ENCODE results near the gene LRRC7. TPM values are rescaled to one million over a fixed set of nuclear protein-coding genes. Genes with fewer than 3 reads are reported as not detected.

Gene LRRC7
- total RNA-seq, 1 donor: under 0.01 TPM

- Histone ChIP-seq H3K4me1 (ENCODE audit: insufficient read depth, low read length) (no peaks in the 10 kb centered on the region), H3K4me3 (ENCODE audit: insufficient read depth, low read length) (no peak overlapping the region), H3K27ac (ENCODE audit: low read depth, low read length) (no peak overlapping the region), H3K27me3 (ENCODE audit: insufficient read depth, low read length) (peaks cover 16% of the 10 kb centered on the region), H3K9me3 (ENCODE audit: low read depth, low read length) (no peaks in the 10 kb centered on the region), H2AFZ (ENCODE audit: low read length) (no peak overlapping the region), H3K4me2 (ENCODE audit: insufficient read depth, low read length) (no peak overlapping the region), H3K79me2 (ENCODE audit: insufficient read depth, low read length) (no peaks in the 10 kb centered on the region), H3K36me3 (ENCODE audit: insufficient read depth, low read length) (no peaks in the 10 kb centered on the region), H4K20me1 (ENCODE audit: insufficient read depth, low read length) (no peaks in the 10 kb centered on the region)
- TF ChIP-seq CTCF (IDR thresholded peaks at IDR 0.05; ENCODE audit: extremely low read depth, low read depth, low read length): no peak
- no peak for DNase-seq (ENCODE audit: insufficient read length, low spot score, missing footprints)
Observed at GRCh38 chr1:69573911-69574310, 6.2 kb downstream of the LRRC7 start.

DNA sequence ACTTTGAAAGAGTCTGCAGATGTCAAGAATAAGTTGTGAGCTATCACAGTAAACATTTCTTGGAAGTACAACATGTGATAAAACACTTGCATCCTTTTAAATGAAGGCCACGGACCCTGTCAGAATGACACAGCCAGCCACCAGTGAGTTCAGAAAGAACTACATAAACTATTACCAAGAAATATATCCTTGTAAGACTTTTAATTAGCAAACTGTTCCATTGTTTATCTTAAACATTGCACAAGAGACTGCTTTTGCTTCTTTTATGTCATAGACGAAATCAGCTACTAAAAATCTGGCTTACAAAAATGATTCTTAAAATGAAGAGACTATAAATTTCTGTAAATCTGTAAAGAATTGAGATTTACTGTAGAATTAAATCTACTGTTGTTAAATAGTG lies 17.9 kb downstream of the LRRC7 start:
- no peaks in the 10 kb centered on the region for H3K4me1 ChIP-seq (ENCODE audit: insufficient read depth, low read length)
- TF ChIP-seq CTCF (IDR thresholded peaks at IDR 0.05; ENCODE audit: extremely low read depth, low read depth, low read length): no peak
- H4K20me1 ChIP-seq (ENCODE audit: insufficient read depth, low read length): no peaks in the 10 kb centered on the region
- no peaks in the 10 kb centered on the region for H3K9me3 ChIP-seq (ENCODE audit: low read depth, low read length)
- no peak overlapping the region for H3K4me3 ChIP-seq (ENCODE audit: insufficient read depth, low read length)
- H3K27ac ChIP-seq (ENCODE audit: low read depth, low read length): no peak overlapping the region
- no peak for DNase-seq (ENCODE audit: insufficient read length, low spot score, missing footprints)
- no peak overlapping the region for H2AFZ ChIP-seq (ENCODE audit: low read length)
- H3K36me3 ChIP-seq (ENCODE audit: insufficient read depth, low read length): no peaks in the 10 kb centered on the region
- no peaks in the 10 kb centered on the region for H3K79me2 ChIP-seq (ENCODE audit: insufficient read depth, low read length)
- no peak overlapping the region for H3K4me2 ChIP-seq (ENCODE audit: insufficient read depth, low read length)
- H3K27me3 ChIP-seq (ENCODE audit: insufficient read depth, low read length): no peaks in the 10 kb centered on the region

- Histone ChIP-seq H3K4me2 (ENCODE audit: insufficient read depth, low read length) (no peak overlapping the region), H3K27ac (ENCODE audit: low read depth, low read length) (no peak overlapping the region), H4K20me1 (ENCODE audit: insufficient read depth, low read length) (no peaks in the 10 kb centered on the region), H3K36me3 (ENCODE audit: insufficient read depth, low read length) (no peaks in the 10 kb centered on the region), H3K79me2 (ENCODE audit: insufficient read depth, low read length) (no peaks in the 10 kb centered on the region), H3K4me1 (ENCODE audit: insufficient read depth, low read length) (no peaks in the 10 kb centered on the region), H3K9me3 (ENCODE audit: low read depth, low read length) (no peaks in the 10 kb centered on the region), H3K27me3 (ENCODE audit: insufficient read depth, low read length) (no peaks in the 10 kb centered on the region), H2AFZ (ENCODE audit: low read length) (no peak overlapping the region), H3K4me3 (ENCODE audit: insufficient read depth, low read length) (no peak overlapping the region)
- no peak for DNase-seq (ENCODE audit: insufficient read length, low spot score, missing footprints)
- TF ChIP-seq CTCF (IDR thresholded peaks at IDR 0.05; ENCODE audit: extremely low read depth, low read depth, low read length): no peak
Observed at GRCh38 chr1:69587391-69587790, 19.7 kb downstream of the LRRC7 start.

GRCh38 chr1:69589799-69590198 lies 22.1 kb downstream of the LRRC7 start:
- no peak overlapping the region for H3K4me2 ChIP-seq (ENCODE audit: insufficient read depth, low read length)

More at GRCh38 chr1:69589799-69590198, 22.1 kb downstream of the LRRC7 start:
- no peak overlapping the region for H3K4me3 ChIP-seq (ENCODE audit: insufficient read depth, low read length)
- no peak for TF ChIP-seq CTCF (IDR thresholded peaks at IDR 0.05; ENCODE audit: extremely low read depth, low read depth, low read length)
- no peaks in the 10 kb centered on the region for H3K36me3 ChIP-seq (ENCODE audit: insufficient read depth, low read length)
- H3K4me1 ChIP-seq (ENCODE audit: insufficient read depth, low read length): no peaks in the 10 kb centered on the region
- H3K27ac ChIP-seq (ENCODE audit: low read depth, low read length): no peak overlapping the region
- no peaks in the 10 kb centered on the region for H4K20me1 ChIP-seq (ENCODE audit: insufficient read depth, low read length)
- DNase-seq (ENCODE audit: insufficient read length, low spot score, missing footprints): no peak
- H2AFZ ChIP-seq (ENCODE audit: low read length): no peak overlapping the region
- H3K27me3 ChIP-seq (ENCODE audit: insufficient read depth, low read length): no peaks in the 10 kb centered on the region
- no peaks in the 10 kb centered on the region for H3K79me2 ChIP-seq (ENCODE audit: insufficient read depth, low read length)
- no peaks in the 10 kb centered on the region for H3K9me3 ChIP-seq (ENCODE audit: low read depth, low read length)
